Muscle of back (tissue), 11 donors: ENCODE data around the gene BAG2. TPM values are rescaled to one million over a fixed set of nuclear protein-coding genes. Genes with fewer than 3 reads are reported as not detected.

ENCODE experiments used
- DNase-seq, 3 donors: peaks; one replicate each; pipeline versions ENCODE4 v3.0.0 to v3.0.0-alpha.2; 2013
- polyA plus RNA-seq, 10 donors: library from polyadenylated mRNA; unstranded; fragments of 120-200 nt; gene quantifications; one replicate each; pipeline ENCODE4 v1.2.1, GENCODE V29; 2013; ENCODE audit not compliant: insufficient read length in 10 of 10

BAG2 gene
- polyA plus RNA-seq, 10 donors = 9.2 to 14.7 (median 11.0) TPM

- no peak for DNase-seq
Measured at GRCh38 chr6:57220083-57220703, 48.1 kb downstream of the BAG2 start.

GRCh38 chr6:57221191-57221935 lies 49.2 kb downstream of the BAG2 start:
- peak; percentile 39 to 89 (median 70) for DNase-seq

- peak; percentile 90 to 97 (median 93) for DNase-seq
Measured at GRCh38 chr6:57221936-57222742, 50.0 kb downstream of the BAG2 start, which contains the start of gene RAB23. Gene RAB23 (minus strand): TSS chr6:57222307. CDS start chr6:57210380, 11,927 bp downstream.

- DNase-seq = no peak
Measured at GRCh38 chr6:57222743-57223077, 50.6 kb downstream of the BAG2 start.

GRCh38 chr6:57224769-57225515 lies 52.8 kb downstream of the BAG2 start:
- peak in 1 of 3 donors; percentile 13 for DNase-seq

GRCh38 chr6:57226221-57226620 lies 54.1 kb downstream of the BAG2 start:
- DNase-seq = no peak

Other genes starting within 250 kb of the BAG2 start
- gene BEND6, start 217.2 kb upstream of the BAG2 start, polyA plus RNA-seq = 1 to 10 TPM in 3 of 10 donors, under 1 TPM in 7; 0.43 to 1.8 (median 0.64) TPM
- 10 to 100 TPM; 11.7 to 17.7 (median 13.9) TPM for gene KIAA1586, start 125.6 kb upstream of the BAG2 start, polyA plus RNA-seq
- gene ZNF451, start 82.1 kb upstream of the BAG2 start, polyA plus RNA-seq = 10 to 100 TPM; 17.4 to 32.0 (median 24.9) TPM
- 10 to 100 TPM; 14.7 to 22.3 (median 18.0) TPM for gene RAB23, start 50.0 kb downstream of the BAG2 start, polyA plus RNA-seq
- gene PRIM2, start 145.3 kb downstream of the BAG2 start, polyA plus RNA-seq = 10 to 100 TPM in 1 of 10 donors, 1 to 10 TPM in 9; 5.8 to 11.1 (median 7.5) TPM